Left ventricle myocardium inferior (tissue), 1 donor: Measurements from ENCODE around the gene CBR1. TPM values are rescaled to one million over a fixed set of nuclear protein-coding genes. Genes with fewer than 3 reads are reported as not detected.

ENCODE experiments used
- DNase-seq: peaks from one replicate; pipeline ENCODE4 v3.0.0-alpha.2; 2020
- H3K27ac ChIP-seq: fragments of 200-600 bp; replicated peaks from 2 replicates; pipeline ENCODE4 v1.8.0; 2021
- H3K27me3 ChIP-seq: fragments of 200-600 bp; 2 replicates; pipeline ENCODE4 v1.8.0; 2021; ENCODE audit warnings: low read depth
- H3K36me3 ChIP-seq: fragments of 200-600 bp; 2 replicates; pipeline ENCODE4 v1.8.0; 2021
- H3K4me1 ChIP-seq: fragments of 200-600 bp; 2 replicates; pipeline ENCODE4 v1.8.0; 2021
- H3K4me3 ChIP-seq: fragments of 200-600 bp; 2 replicates; pipeline ENCODE4 v1.8.0; 2021; ENCODE audit warnings: mild to moderate bottlenecking, moderate library complexity
- H3K9me3 ChIP-seq: fragments of 200-600 bp; replicated peaks from 2 replicates; pipeline ENCODE4 v1.8.0; 2021
- CTCF ChIP-seq: fragments of 200-600 bp; IDR thresholded peaks from 2 replicates; pipeline ENCODE4 v1.8.0; 2021; ENCODE audit warnings: antibody characterized with exemption, mild to moderate bottlenecking, borderline replicate concordance
- intact Hi-C: fragments of 100-400 bp; cut with micrococcal nuclease; formaldehyde crosslinking; loops from one replicate; pipeline ENCODE4 v1.11.0; 2022
- total RNA-seq: library from RNA; stranded (reverse); fragmentation: NEBNext Ultra II Directional; extraction: Animal tissue kit (Norgen Biotek cat#: 25700); gene quantifications from one replicate; pipeline ENCODE4 v1.2.1, GENCODE V29; 2021
- donor health status: DM: no; HTN: yes; CAD: no; lungs with severe emphysema.

Gene CBR1
- total RNA-seq, 1 donor from 2014 or later: 28.1 TPM

GRCh38 chr21:36034211-36034913 is 35.5 kb upstream of the CBR1 start:
- H3K36me3 ChIP-seq: peaks cover 57% of the 10 kb centered on the region

GRCh38 chr21:36035381-36035791 is 34.4 kb upstream of the CBR1 start:
- H3K4me1 ChIP-seq: no peaks in the 10 kb centered on the region
- DNase-seq: no peak
- no peaks in the 10 kb centered on the region for H3K9me3 ChIP-seq
- intact Hi-C loops: no loop called here
- H3K27me3 ChIP-seq: no peaks in the 10 kb centered on the region
- H3K4me3 ChIP-seq: no peak overlapping the region
- TF ChIP-seq CTCF: no peak
- H3K36me3 ChIP-seq: peaks cover 68% of the 10 kb centered on the region
- H3K27ac ChIP-seq: no peak overlapping the region

More at GRCh38 chr21:36034211-36034913, 35.5 kb upstream of the CBR1 start:
- Histone ChIP-seq H3K4me1 (no peaks in the 10 kb centered on the region), H3K4me3 (no peak overlapping the region), H3K27ac (no peak overlapping the region), H3K27me3 (no peaks in the 10 kb centered on the region), H3K9me3 (no peaks in the 10 kb centered on the region)
- intact Hi-C loops: no loop called here
- no peak for DNase-seq
- no peak for TF ChIP-seq CTCF

GRCh38 chr21:36038701-36039497 is 30.9 kb upstream of the CBR1 start:
- no peaks in the 10 kb centered on the region for H3K4me1 ChIP-seq
- no peak overlapping the region for H3K27ac ChIP-seq
- intact Hi-C loops: no loop called here
- no peak overlapping the region for H3K4me3 ChIP-seq
- no peaks in the 10 kb centered on the region for H3K27me3 ChIP-seq
- peaks cover 98% of the 10 kb centered on the region for H3K36me3 ChIP-seq
- TF ChIP-seq CTCF: no peak
- H3K9me3 ChIP-seq: no peaks in the 10 kb centered on the region
- no peak for DNase-seq

GRCh38 chr21:36039861-36040260 is 30.0 kb upstream of the CBR1 start:
- no peak for TF ChIP-seq CTCF
- intact Hi-C loops: no loop called here
- DNase-seq: no peak
- H3K4me1 ChIP-seq: no peaks in the 10 kb centered on the region
- H3K27ac ChIP-seq: no peak overlapping the region
- no peak overlapping the region for H3K4me3 ChIP-seq
- peaks cover 98% of the 10 kb centered on the region for H3K36me3 ChIP-seq
- no peaks in the 10 kb centered on the region for H3K27me3 ChIP-seq
- H3K9me3 ChIP-seq: no peaks in the 10 kb centered on the region

GRCh38 chr21:36040389-36040788 is 29.4 kb upstream of the CBR1 start:
- Histone ChIP-seq H3K9me3 (no peaks in the 10 kb centered on the region), H3K4me3 (no peak overlapping the region), H3K27me3 (no peaks in the 10 kb centered on the region), H3K36me3 (peaks cover 98% of the 10 kb centered on the region), H3K27ac (no peak overlapping the region), H3K4me1 (no peaks in the 10 kb centered on the region)
- TF ChIP-seq CTCF: no peak
- intact Hi-C loops: no loop called here
- no peak for DNase-seq
